Body of pancreas (tissue), 4 donors: ENCODE measurements around the gene CCNG1. TPM values are rescaled to one million over a fixed set of nuclear protein-coding genes. Genes with fewer than 3 reads are reported as not detected.
"Not testable (repeated sequence)": the region's sequence is repeated elsewhere in the genome, so short reads cannot be mapped to it uniquely, and the experiment has no call there.

Experiments
- ATAC-seq: fragments of 150-250 bp; one replicate; pipeline ENCODE4 v1.9.1; 2016
- DNase-seq, 4 donors: peaks; one replicate each; pipeline ENCODE4 v3.0.0-alpha.2; 2019
- H3K27ac ChIP-seq, 4 donors: fragments of 200-600 bp; sonication (generic); 1 replicate in 3 of 4; 2 replicates in 1 of 4; pipeline versions ENCODE4 v1.5.1 to v1.6.1; 2016 to 2019; ENCODE audit warnings: mild to moderate bottlenecking in 1 of 4, mixed read lengths in 1 of 4, moderate library complexity in 1 of 4
- H3K27me3 ChIP-seq, 2 donors: fragments of 200-600 bp; sonication (generic); one replicate each; pipeline ENCODE4 v1.6.0; 2016; ENCODE audit warnings: mild to moderate bottlenecking in 1 of 2
- H3K36me3 ChIP-seq, 2 donors: fragments of 200-600 bp; sonication (generic); replicated peaks in 1 of 2; 2 replicates each; pipeline ENCODE4 v1.5.1; 2016; ENCODE audit warnings: low read depth in 2 of 2; ENCODE audit not compliant: insufficient read depth in 1 of 2
- H3K4me1 ChIP-seq: fragments of 200-600 bp; sonication (generic); one replicate; pipeline ENCODE4 v1.6.0; 2016
- H3K4me3 ChIP-seq, 2 donors: fragments of 200-600 bp; sonication (generic); 1 replicate in 1 of 2; 2 replicates in 1 of 2; pipeline ENCODE4 v1.5.1; 2016 to 2019
- H3K9me3 ChIP-seq, 3 donors: fragments of 200-600 bp; sonication (generic); 1 replicate in 2 of 3; 2 replicates in 1 of 3; pipeline ENCODE4 v1.5.1; 2016
- POLR2A ChIP-seq, 3 donors: fragments of 450-650 bp; IDR thresholded peaks; one replicate each; pipeline ENCODE4 v1.6.1; 2016; ENCODE audit warnings: antibody characterized with exemption in 3 of 3, mild to moderate bottlenecking in 2 of 3
- WGBS, 2 donors: methylation state at CpG; one replicate each; pipeline ENCODE4 v1.1.5; 2017; 5-methylcytosine and 5-hydroxymethylcytosine counted together
- intact Hi-C: fragments of 100-400 bp; cut with DNase I; formaldehyde crosslinking; loops from one replicate; pipeline ENCODE4 v1.15.1; 2023
- total RNA-seq, 2 donors: library from RNA; depleted of rRNA; stranded (reverse); fragments of >200 nt; gene quantifications; one replicate each; pipeline ENCODE4 v1.1.0, GENCODE V29; 2016
- TF ChIP-seq, protein P1 (sequence below), 7 experiments: fragments of 450-650 bp in 4 of 7; fragments of 200-600 bp in 3 of 7; sonication (generic) in 3 of 7; IDR thresholded peaks; one replicate each; pipeline ENCODE4 v1.5.1; 2016 to 2019; ENCODE audit warnings: antibody characterized with exemption in 7 of 7

The CCNG1 gene
- total RNA-seq, 2 donors from 2014 or later, result 52.4 to 118 TPM

DNA sequence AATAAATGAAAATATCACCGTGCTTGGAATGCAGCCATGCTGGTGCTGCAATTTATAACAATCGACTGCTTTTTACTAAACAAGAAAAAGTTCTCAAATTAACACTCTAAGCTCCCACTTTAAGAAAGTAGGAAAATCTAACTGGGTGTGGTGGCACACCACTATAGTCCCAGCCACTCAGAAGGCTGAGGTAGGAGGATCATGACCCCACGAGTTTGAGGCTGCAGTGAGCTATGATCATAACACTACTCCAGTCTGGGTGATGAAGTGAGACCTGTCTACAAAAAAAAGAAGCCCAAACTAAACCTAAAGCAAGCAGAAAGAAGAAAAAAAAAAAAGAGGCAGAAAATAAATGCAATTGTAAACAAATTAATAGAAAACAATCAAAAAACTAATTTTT lies 10.5 kb downstream of the CCNG1 start:
- ATAC-seq, result no peak
- peaks cover 0 to 21% of the 10 kb centered on the region in 2 donors for H3K36me3 ChIP-seq
- no peak for DNase-seq
- H3K4me1 ChIP-seq, result no peaks in the 10 kb centered on the region
- H3K4me3 ChIP-seq, result no peak overlapping the region
- no peaks in the 10 kb centered on the region for H3K9me3 ChIP-seq
- intact Hi-C loops, result no loop called here
- TF ChIP-seq, protein P1, sequence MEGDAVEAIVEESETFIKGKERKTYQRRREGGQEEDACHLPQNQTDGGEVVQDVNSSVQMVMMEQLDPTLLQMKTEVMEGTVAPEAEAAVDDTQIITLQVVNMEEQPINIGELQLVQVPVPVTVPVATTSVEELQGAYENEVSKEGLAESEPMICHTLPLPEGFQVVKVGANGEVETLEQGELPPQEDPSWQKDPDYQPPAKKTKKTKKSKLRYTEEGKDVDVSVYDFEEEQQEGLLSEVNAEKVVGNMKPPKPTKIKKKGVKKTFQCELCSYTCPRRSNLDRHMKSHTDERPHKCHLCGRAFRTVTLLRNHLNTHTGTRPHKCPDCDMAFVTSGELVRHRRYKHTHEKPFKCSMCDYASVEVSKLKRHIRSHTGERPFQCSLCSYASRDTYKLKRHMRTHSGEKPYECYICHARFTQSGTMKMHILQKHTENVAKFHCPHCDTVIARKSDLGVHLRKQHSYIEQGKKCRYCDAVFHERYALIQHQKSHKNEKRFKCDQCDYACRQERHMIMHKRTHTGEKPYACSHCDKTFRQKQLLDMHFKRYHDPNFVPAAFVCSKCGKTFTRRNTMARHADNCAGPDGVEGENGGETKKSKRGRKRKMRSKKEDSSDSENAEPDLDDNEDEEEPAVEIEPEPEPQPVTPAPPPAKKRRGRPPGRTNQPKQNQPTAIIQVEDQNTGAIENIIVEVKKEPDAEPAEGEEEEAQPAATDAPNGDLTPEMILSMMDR (IDR thresholded peaks at IDR 0.05), result no peak
- no peak for TF ChIP-seq POLR2A (IDR thresholded peaks at IDR 0.05)
- H3K27me3 ChIP-seq, result no peaks in the 10 kb centered on the region
- no peak overlapping the region for H3K27ac ChIP-seq
- 92% methylated on average over 3 of the region's 3 CpGs for WGBS, 2 donors

DNA sequence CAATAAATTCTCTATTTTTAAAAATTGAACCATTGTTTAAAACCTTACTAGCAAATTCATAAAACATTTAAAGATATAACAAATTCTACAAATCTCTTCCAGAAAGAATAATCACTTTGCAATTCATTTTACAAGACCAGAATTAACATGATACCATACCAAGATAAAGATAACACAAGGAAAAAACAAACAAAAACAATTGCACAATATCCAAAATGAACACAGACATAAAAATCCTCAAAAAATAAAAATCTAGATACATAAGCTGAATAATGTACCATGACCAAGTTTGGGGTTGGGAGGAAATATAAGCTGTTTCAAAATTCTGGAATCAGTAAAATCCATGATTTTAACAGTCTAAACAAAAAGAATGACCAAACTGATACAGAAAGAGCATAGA lies 11.1 kb downstream of the CCNG1 start:
- no peak for TF ChIP-seq POLR2A (IDR thresholded peaks at IDR 0.05)
- TF ChIP-seq, protein P1 (IDR thresholded peaks at IDR 0.05), result no peak
- no peaks in the 10 kb centered on the region for H3K27me3 ChIP-seq
- ATAC-seq, result no peak
- no peak overlapping the region for H3K27ac ChIP-seq
- no peaks in the 10 kb centered on the region for H3K9me3 ChIP-seq
- H3K4me3 ChIP-seq, result no peak overlapping the region
- no peak for DNase-seq
- no peaks in the 10 kb centered on the region for H3K4me1 ChIP-seq
- peaks cover 0 to 19% of the 10 kb centered on the region in 2 donors for H3K36me3 ChIP-seq
- intact Hi-C loops, result no loop called here

DNA sequence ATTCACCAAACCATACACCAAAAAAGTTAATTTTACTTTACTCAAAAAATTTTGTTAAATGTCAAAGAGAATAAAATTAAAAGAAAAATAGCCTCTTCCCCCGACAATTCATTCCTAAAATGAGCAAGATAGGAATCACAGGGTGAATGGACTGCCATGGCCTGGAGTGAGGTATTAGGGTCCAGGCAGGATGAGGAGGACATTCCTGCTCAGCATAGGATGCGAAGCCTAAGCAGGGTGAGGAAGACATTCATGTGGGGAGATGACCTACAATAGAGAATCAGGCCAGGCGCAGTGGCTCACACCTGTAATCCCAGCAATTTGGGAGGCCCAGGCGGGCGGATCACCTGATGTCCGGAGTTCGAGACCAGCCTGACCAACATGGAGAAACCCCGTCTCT lies 14.1 kb downstream of the CCNG1 start:
- Histone ChIP-seq H3K36me3 (peaks cover 0 to 3% of the 10 kb centered on the region in 2 donors), H3K4me1 (no peaks in the 10 kb centered on the region), H3K27ac (no peak overlapping the region), H3K9me3 (no peaks in the 10 kb centered on the region), H3K27me3 (no peaks in the 10 kb centered on the region), H3K4me3 (no peak overlapping the region)
- DNase-seq, result no peak
- ATAC-seq, result no peak
- no peak for TF ChIP-seq POLR2A (IDR thresholded peaks at IDR 0.05)
- TF ChIP-seq, protein P1 (IDR thresholded peaks at IDR 0.05), result no peak
- 97% methylated on average over 8 of the region's 8 CpGs for WGBS, 2 donors
- intact Hi-C loops, result no loop called here

DNA sequence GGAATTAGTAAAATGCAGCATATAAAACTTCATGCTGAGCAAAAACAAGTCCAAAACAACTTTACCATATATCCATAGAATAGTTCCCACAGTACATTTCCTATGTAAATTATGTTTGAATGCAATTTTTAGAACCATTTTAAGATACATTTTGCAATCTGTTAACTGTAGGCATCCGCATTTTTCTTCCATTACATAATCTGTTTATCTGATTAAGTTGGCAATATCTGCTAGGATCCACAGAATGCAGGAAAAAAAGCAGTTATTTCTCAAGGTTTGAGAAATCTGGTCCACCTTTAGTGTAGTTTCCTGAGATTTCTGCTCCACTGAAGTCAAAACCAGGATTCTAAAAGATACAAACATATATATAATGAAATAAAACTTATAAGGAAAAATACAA lies 16.3 kb downstream of the CCNG1 start:
- H3K27ac ChIP-seq, result no peak overlapping the region
- intact Hi-C loops, result no loop called here
- WGBS, 2 donors, result 55 to 60% methylated on average over 1 of the region's 1 CpG

DNA sequence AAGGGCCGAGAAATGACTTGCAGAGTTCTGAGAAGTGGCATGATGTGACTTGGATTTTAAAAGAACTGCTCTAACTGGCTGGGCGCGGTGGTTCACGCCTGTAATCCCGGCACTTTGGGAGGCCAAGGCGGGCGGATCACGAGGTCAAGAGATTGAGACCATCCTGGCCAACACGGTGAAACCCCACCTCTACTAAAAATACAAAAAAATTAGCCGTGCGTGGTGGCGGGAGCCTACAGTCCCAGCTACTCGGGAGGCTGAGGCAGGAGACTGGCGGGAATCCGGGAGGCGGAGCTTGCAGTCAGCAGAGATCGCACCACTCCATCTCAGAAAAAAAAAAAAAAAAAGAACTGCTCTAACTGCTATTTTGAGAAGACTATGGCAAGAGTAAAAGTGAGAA lies 18.0 kb downstream of the CCNG1 start:
- H3K36me3 ChIP-seq, DNase-seq, H3K9me3 ChIP-seq, H3K27me3 ChIP-seq, intact Hi-C loops, H3K4me3 ChIP-seq, ATAC-seq, H3K27ac ChIP-seq: not testable (repeated sequence)
- 97 to 98% methylated on average over 17 of the region's 17 CpGs for WGBS, 2 donors
- H3K4me1 ChIP-seq, result peaks cover 17% of the 10 kb centered on the region

More for the DNA sequence above, 16.3 kb downstream of the CCNG1 start:
- TF ChIP-seq, protein P1 (IDR thresholded peaks at IDR 0.05), result no peak
- no peak for TF ChIP-seq POLR2A (IDR thresholded peaks at IDR 0.05)
- no peaks in the 10 kb centered on the region for H3K9me3 ChIP-seq
- DNase-seq (no peak), ATAC-seq (no peak)
- no peak overlapping the region for H3K4me3 ChIP-seq
- H3K4me1 ChIP-seq, result peaks cover 13% of the 10 kb centered on the region
- H3K36me3 ChIP-seq, result no peaks in the 10 kb centered on the region
- no peaks in the 10 kb centered on the region for H3K27me3 ChIP-seq
